Measurements from ENCODE around the gene ZMYND10.

The ZMYND10 gene

GRCh38 chr3:50302095-50303012 is 43.2 kb downstream of the ZMYND10 start:
- DNase-seq (ENCODE audit: low read depth) = no peak

- no peak for DNase-seq (ENCODE audit: low read depth)
These were observed 44.8 kb downstream of the ZMYND10 start for GRCh38 chr3:50300681-50301254.

- DNase-seq (ENCODE audit: low read depth) = no peak
These were observed 45.4 kb downstream of the ZMYND10 start for GRCh38 chr3:50299929-50300680.

GRCh38 chr3:50299638-50299928 is 45.9 kb downstream of the ZMYND10 start:
- DNase-seq (ENCODE audit: low read depth) = no peak

GRCh38 chr3:50298836-50299637 is 46.5 kb downstream of the ZMYND10 start, which contains the start of the genes HYAL3 and NAA80:
HYAL3 (minus strand) TSS chr3:50299405; CDS start chr3:50295602, 3,803 bp downstream.
NAA80 (minus strand) TSS chr3:50299405; CDS start chr3:50297463, 1,942 bp downstream.
- peak; percentile 98 for DNase-seq (ENCODE audit: low read depth)

- no peak for DNase-seq (ENCODE audit: low read depth)
These were observed 47.4 kb downstream of the ZMYND10 start for GRCh38 chr3:50297896-50298725.

GRCh38 chr3:50297384-50297775 is 48.2 kb downstream of the ZMYND10 start:
- DNase-seq (ENCODE audit: low read depth) = no peak

- no peak for DNase-seq (ENCODE audit: low read depth)
These were observed 48.7 kb downstream of the ZMYND10 start for GRCh38 chr3:50296721-50297383.

GRCh38 chr3:50295553-50296431 is 49.7 kb downstream of the ZMYND10 start:
- DNase-seq (ENCODE audit: low read depth) = no peak

- no peak for DNase-seq (ENCODE audit: low read depth)
These were observed 50.8 kb downstream of the ZMYND10 start for GRCh38 chr3:50294492-50295403.

- no peak for DNase-seq (ENCODE audit: low read depth)
These were observed 51.4 kb downstream of the ZMYND10 start for GRCh38 chr3:50294089-50294488.

GRCh38 chr3:50293079-50293801 is 52.3 kb downstream of the ZMYND10 start:
- no peak for DNase-seq (ENCODE audit: low read depth)

GRCh38 chr3:50292159-50293078 is 53.1 kb downstream of the ZMYND10 start, which contains the start of gene IFRD2:
IFRD2 (minus strand) TSS chr3:50292429; CDS start chr3:50292274, 155 bp downstream.
- DNase-seq (ENCODE audit: low read depth) = peak; percentile 84

Measured in non-pigmented ciliary epithelial cell (primary cell).